ENCODE data around the gene MFAP2. TPM values are rescaled to one million over a fixed set of nuclear protein-coding genes. Genes with fewer than 3 reads are reported as not detected.

MFAP2 gene
- total RNA-seq, 4 donors from 2014 or later = 9.0 to 28.6 (median 15.0) TPM

GRCh38 chr1:17013491-17014320 lies 33.3 kb upstream of the MFAP2 start:
- no peak for TF ChIP-seq CTCF (IDR thresholded peaks at IDR 0.05; ENCODE audit: low read depth)

GRCh38 chr1:17012775-17013490 lies 32.5 kb upstream of the MFAP2 start:
- TF ChIP-seq CTCF (IDR thresholded peaks at IDR 0.05; ENCODE audit: low read depth) = no peak

GRCh38 chr1:17011439-17012307 lies 31.3 kb upstream of the MFAP2 start, which contains the start of gene ATP13A2:
TSS of gene ATP13A2 (minus strand) at chr1:17011928. CDS start at chr1:17011738, 190 bp downstream.
- TF ChIP-seq CTCF (IDR thresholded peaks at IDR 0.05; ENCODE audit: low read depth) = no peak

DNA sequence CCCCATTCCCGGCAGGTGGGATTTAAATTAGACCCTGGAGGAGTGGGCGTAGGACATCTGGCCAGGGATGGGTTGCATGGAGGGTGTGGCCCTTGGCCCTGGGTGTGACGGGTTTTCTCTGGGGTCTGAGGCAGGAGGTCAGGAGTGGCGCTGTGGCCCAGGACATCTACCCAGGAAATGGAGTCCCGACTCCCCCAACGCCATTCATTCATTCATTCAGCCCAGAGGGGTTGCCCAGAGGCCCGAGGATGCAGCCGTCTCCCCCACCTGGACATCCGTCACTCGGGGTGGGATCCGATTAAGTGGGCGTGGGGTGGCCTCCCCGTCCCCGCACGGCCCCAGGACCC lies 30.6 kb upstream of the MFAP2 start:
- no peak for TF ChIP-seq CTCF (IDR thresholded peaks at IDR 0.05; ENCODE audit: low read depth)

GRCh38 chr1:17009706-17010105 lies 29.3 kb upstream of the MFAP2 start:
- no peak for TF ChIP-seq CTCF (IDR thresholded peaks at IDR 0.05; ENCODE audit: low read depth)

- TF ChIP-seq CTCF (IDR thresholded peaks at IDR 0.05; ENCODE audit: low read depth) = no peak
These were observed 27.9 kb upstream of the MFAP2 start for GRCh38 chr1:17008208-17008855.
